Left ventricle myocardium inferior (tissue), 1 donor: ENCODE data around the gene BCAS3. TPM values are rescaled to one million over a fixed set of nuclear protein-coding genes. Genes with fewer than 3 reads are reported as not detected.
"Not testable (repeated sequence)": the region's sequence is repeated elsewhere in the genome, so short reads cannot be mapped to it uniquely, and the experiment has no call there.

ENCODE experiments used
- DNase-seq: peaks from one replicate; pipeline ENCODE4 v3.0.0-alpha.2; 2020
- H3K27ac ChIP-seq: fragments of 200-600 bp; replicated peaks from 2 replicates; pipeline ENCODE4 v1.8.0; 2021
- H3K27me3 ChIP-seq: fragments of 200-600 bp; 2 replicates; pipeline ENCODE4 v1.8.0; 2021; ENCODE audit warnings: low read depth
- H3K36me3 ChIP-seq: fragments of 200-600 bp; 2 replicates; pipeline ENCODE4 v1.8.0; 2021
- H3K4me1 ChIP-seq: fragments of 200-600 bp; 2 replicates; pipeline ENCODE4 v1.8.0; 2021
- H3K4me3 ChIP-seq: fragments of 200-600 bp; 2 replicates; pipeline ENCODE4 v1.8.0; 2021; ENCODE audit warnings: mild to moderate bottlenecking, moderate library complexity
- H3K9me3 ChIP-seq: fragments of 200-600 bp; replicated peaks from 2 replicates; pipeline ENCODE4 v1.8.0; 2021
- CTCF ChIP-seq: fragments of 200-600 bp; IDR thresholded peaks from 2 replicates; pipeline ENCODE4 v1.8.0; 2021; ENCODE audit warnings: antibody characterized with exemption, mild to moderate bottlenecking, borderline replicate concordance
- intact Hi-C: fragments of 100-400 bp; cut with micrococcal nuclease; formaldehyde crosslinking; loops from one replicate; pipeline ENCODE4 v1.11.0; 2022
- total RNA-seq: library from RNA; stranded (reverse); fragmentation: NEBNext Ultra II Directional; extraction: Animal tissue kit (Norgen Biotek cat#: 25700); gene quantifications from one replicate; pipeline ENCODE4 v1.2.1, GENCODE V29; 2021
- donor health status: DM: no; HTN: yes; CAD: no; lungs with severe emphysema.

BCAS3 gene
- total RNA-seq, 1 donor from 2014 or later, result 16.5 TPM

GRCh38 chr17:61427567-61427966 lies 749.9 kb downstream of the BCAS3 start:
- no peaks in the 10 kb centered on the region for H3K9me3 ChIP-seq
- no peak overlapping the region for H3K27ac ChIP-seq
- no peak for TF ChIP-seq CTCF
- intact Hi-C loops, result no loop called here
- H3K4me3 ChIP-seq, result no peak overlapping the region
- no peaks in the 10 kb centered on the region for H3K36me3 ChIP-seq
- DNase-seq, result no peak
- H3K27me3 ChIP-seq, result peaks cover 66% of the 10 kb centered on the region
- H3K4me1 ChIP-seq, result no peaks in the 10 kb centered on the region

DNA sequence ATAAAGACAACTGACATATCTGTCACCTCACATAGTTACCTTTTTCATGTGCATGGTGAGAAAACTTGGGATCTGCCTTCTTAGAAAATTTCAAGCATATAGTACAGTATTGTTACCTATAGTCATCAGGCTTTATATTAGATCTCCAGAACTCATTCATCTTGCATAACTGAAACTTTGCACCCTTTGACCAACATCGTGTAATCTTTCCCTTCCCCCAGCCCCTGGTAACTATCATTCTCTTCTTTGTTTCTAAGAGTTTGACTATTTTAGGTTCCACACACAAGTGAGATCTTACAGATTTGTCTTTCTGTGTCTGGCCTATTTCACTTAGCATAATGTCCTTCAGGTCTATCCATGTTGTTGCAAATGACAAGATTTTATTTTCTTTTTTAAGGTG lies 751.6 kb downstream of the BCAS3 start:
- Histone ChIP-seq H3K27ac (no peak overlapping the region), H3K4me1 (no peaks in the 10 kb centered on the region), H3K9me3 (peaks cover under 1% of the 10 kb centered on the region), H3K4me3 (no peak overlapping the region), H3K36me3 (no peaks in the 10 kb centered on the region), H3K27me3 (peaks cover 49% of the 10 kb centered on the region)
- no peak for TF ChIP-seq CTCF
- no peak for DNase-seq
- intact Hi-C loops, result no loop called here

DNA sequence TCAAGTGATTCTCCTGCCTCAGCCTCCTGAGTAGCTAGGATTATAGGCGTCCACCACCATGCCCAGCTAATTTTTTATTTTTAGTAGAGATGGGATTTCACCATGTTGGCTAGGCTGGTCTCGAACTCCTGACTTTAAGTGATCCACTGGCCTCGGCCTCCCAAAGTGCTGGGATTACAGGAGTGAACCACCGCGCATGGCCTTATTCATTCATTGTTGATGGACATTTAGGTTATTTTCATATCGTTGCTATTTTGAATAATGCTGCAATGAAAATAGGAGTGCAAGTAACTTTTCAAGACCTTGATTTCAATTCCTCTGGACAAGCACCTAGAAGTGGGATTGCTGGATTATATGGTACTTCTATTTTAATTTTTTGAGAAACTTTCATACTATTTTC lies 752.2 kb downstream of the BCAS3 start:
- H3K9me3 ChIP-seq, H3K4me1 ChIP-seq, H3K4me3 ChIP-seq, DNase-seq, H3K36me3 ChIP-seq, intact Hi-C loops, H3K27ac ChIP-seq: not testable (repeated sequence)
- H3K27me3 ChIP-seq, result peaks cover 49% of the 10 kb centered on the region

DNA sequence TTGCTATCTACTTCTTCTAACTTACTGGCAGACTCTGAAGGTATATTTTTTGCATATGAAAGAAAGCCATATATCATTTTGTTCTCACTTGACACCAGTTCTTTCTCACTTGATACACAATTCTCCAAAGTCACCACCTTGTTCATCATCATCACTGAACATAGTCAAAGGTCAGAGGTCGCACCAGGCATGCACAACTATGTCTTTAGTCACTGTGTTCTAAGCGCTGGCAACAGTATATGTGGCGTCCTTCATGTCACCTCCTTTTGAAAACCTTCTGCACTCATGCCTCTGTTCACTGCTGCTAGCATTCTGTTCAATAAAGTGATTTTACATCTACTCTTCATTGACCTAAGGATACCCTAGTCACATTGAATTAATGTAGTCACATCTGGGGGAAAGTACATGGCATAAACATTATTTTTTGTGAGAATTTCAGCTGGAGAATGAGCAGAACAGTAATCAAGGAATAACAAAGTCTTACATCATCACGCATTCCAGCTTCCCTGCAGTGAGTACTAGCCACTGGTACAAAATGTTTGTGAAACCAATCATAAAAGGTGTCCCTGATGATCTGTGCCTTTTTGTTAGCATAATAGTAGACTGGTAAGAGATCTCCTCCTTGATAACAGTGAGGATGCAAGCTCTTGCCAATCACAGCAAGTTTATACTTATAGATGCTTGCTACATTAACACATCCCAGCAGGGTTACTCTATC lies 754.1 kb downstream of the BCAS3 start:
- Histone ChIP-seq H3K27ac (no peak overlapping the region), H3K36me3 (no peaks in the 10 kb centered on the region), H3K27me3 (peaks cover 30% of the 10 kb centered on the region), H3K9me3 (peaks cover 25% of the 10 kb centered on the region), H3K4me1 (no peaks in the 10 kb centered on the region), H3K4me3 (no peak overlapping the region)
- intact Hi-C loops, result no loop called here
- DNase-seq, result no peak
- no peak for TF ChIP-seq CTCF

DNA sequence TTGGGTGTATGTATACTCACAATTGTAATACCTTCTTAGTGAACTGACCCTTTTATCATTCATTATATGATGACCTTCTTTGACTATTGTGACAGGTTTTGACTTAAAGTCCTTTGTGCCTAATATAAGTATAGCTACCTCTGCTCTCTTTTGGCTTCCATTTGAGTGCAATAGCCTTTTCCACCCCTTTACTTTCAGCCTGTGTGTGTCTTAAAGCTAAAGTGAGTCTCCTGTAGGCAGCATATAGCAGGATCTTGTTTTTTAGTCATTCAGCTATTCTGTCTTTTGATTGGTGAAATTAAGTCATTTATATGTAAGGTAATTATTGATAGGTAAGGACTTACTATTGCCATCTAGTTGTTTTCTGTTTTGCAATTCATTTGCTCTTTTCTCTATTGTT lies 758.6 kb downstream of the BCAS3 start:
- no peaks in the 10 kb centered on the region for H3K4me1 ChIP-seq
- no peak for TF ChIP-seq CTCF
- peaks cover 41% of the 10 kb centered on the region for H3K9me3 ChIP-seq
- intact Hi-C loops, result no loop called here
- no peak overlapping the region for H3K27ac ChIP-seq
- DNase-seq, result no peak
- H3K27me3 ChIP-seq, result peaks cover 36% of the 10 kb centered on the region
- H3K4me3 ChIP-seq, result no peak overlapping the region
- H3K36me3 ChIP-seq, result no peaks in the 10 kb centered on the region

- no peaks in the 10 kb centered on the region for H3K4me1 ChIP-seq
- no peak overlapping the region for H3K27ac ChIP-seq
- H3K4me3 ChIP-seq, result no peak overlapping the region
- TF ChIP-seq CTCF, result no peak
- no peaks in the 10 kb centered on the region for H3K36me3 ChIP-seq
- intact Hi-C loops, result no loop called here
- peaks cover 43% of the 10 kb centered on the region for H3K27me3 ChIP-seq
- no peak for DNase-seq
- peaks cover 41% of the 10 kb centered on the region for H3K9me3 ChIP-seq
Observed at GRCh38 chr17:61436995-61437704, 759.5 kb downstream of the BCAS3 start.
